GM18951 (cell line): ENCODE results near the gene MMP28.

Experiments
- POLR2A ChIP-seq: IDR thresholded peaks from 4 replicates; pipeline ENCODE4 v1.6.1; 2011; ENCODE audit warnings: mild to moderate bottlenecking; ENCODE audit not compliant: insufficient read length, insufficient read depth; ENCODE audit errors: extremely low read depth
- in situ Hi-C: fragments of 300-500 bp; cut with MboI; formaldehyde crosslinking; loops from one replicate; pipeline ENCODE4 v1.12.0; 2022; ENCODE audit warnings: low sequenced_read_pairs, mixed read lengths, inconsistent platforms; ENCODE audit not compliant: unreplicated experiment

The MMP28 gene

GRCh38 chr17:35743626-35744328 is 51.7 kb downstream of the MMP28 start:
- TF ChIP-seq POLR2A, result no peak
- in situ Hi-C loops, result loop anchor here (10.0 to 25.0 kb wide), 2 partner anchors 139 to 581 kb away; no protein-coding TSS in a partner anchor

DNA sequence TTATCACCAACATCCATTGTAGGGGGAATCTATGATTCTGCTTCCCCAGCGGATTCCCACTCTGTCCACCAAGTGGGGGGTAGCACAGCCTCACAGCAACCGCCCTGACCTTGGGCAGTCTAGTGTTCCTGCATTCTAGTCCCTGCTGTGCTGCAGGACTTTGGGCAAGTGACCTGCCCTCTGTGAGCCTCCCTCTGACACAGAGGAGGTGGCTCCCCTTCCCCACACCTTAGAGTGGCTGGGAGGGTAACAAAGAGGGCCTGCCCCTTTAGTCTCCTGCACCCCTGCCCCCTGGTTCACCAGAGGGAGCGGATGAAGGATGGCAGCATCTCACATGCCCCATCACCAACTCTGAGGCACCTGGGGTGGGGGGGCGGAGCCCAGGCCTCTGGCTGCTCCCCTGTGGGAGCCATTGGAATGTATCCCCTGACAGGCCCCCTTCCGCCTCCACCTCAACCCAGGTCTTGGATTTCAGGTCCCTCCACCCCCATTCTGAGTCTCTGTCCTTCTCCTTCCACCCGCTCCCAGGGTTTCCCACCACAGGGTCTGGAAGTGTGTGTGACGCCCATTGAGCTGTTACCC is 52.5 kb downstream of the MMP28 start:
- in situ Hi-C loops, result loop anchor here (10.0 to 25.0 kb wide), 2 partner anchors 138 to 581 kb away; no protein-coding TSS in a partner anchor

GRCh38 chr17:35742496-35742895 is 52.9 kb downstream of the MMP28 start:
- in situ Hi-C loops, result loop anchor here (10.0 to 25.0 kb wide), 2 partner anchors 138 to 580 kb away; no protein-coding TSS in a partner anchor
- TF ChIP-seq POLR2A, result no peak

More for the DNA sequence above, 52.5 kb downstream of the MMP28 start:
- TF ChIP-seq POLR2A, result no peak

DNA sequence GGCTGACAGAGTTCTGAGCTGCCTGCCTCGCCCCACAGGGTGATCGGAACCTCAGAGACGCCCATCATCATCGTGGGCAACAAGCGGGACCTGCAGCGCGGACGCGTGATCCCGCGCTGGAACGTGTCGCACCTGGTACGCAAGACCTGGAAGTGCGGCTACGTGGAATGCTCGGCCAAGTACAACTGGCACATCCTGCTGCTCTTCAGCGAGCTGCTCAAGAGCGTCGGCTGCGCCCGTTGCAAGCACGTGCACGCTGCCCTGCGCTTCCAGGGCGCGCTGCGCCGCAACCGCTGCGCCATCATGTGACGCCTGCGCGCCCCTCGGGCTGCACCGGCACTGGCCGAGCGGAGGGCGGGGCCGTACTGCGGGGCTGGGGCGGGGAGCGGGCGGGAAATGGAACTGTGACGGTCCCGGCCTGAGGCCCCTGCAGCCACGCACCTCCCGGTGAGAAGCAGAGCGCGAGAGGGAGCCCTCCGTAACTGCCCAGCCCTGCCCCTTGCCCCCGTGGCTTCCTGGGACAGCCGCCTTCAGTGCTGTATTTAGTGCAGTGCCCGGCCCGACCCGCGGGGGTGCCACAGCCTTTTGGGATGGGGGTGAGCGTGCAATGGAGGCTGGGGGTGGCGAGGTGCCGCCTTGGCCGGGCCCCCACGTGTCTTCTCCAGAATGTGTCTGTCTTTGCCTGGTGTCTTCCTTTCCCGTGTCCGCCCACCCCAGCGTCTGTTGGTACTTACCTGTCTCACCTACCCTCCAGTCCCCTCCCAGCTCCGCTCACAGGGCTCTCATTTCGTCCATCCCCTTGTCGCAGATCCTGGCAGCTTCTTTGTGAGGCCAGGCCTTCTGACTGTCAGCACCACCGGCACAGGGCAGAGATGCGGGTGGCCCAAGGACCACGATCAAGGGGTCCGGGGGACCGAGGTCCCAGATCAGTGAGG is 54.2 kb downstream of the MMP28 start:
- in situ Hi-C loops, result loop anchor here (10.0 to 25.0 kb wide), 2 partner anchors 136 to 579 kb away; no protein-coding TSS in a partner anchor
- no peak for TF ChIP-seq POLR2A

GRCh38 chr17:35740216-35740615 is 55.2 kb downstream of the MMP28 start:
- in situ Hi-C loops, result loop anchor here (10.0 to 25.0 kb wide), 2 partner anchors 135 to 578 kb away; no protein-coding TSS in a partner anchor
- TF ChIP-seq POLR2A, result no peak

GRCh38 chr17:35738519-35739133 is 56.8 kb downstream of the MMP28 start:
- in situ Hi-C loops, result loop anchor here (25.0 kb wide), 1 partner anchor 576 kb away; no protein-coding TSS in a partner anchor
- no peak for TF ChIP-seq POLR2A

DNA sequence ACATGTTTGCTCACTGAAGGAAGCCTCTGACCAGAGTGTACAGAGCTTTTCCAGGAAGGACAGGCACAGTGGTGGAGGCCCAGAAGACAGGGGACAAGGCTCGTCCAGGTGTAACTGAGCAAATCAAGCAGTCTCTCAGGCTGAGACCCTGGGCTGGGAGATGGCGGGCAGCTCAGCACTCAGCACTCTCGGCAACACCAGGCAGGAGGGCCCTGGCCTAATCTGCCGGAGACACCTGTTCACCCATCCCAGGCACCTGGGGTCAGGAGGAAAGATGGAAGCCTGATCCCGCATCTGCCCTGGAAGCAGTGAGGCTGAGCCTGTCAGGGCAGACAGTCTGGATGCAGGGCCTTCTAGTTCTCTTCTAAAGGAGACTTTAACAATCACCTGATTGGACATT is 59.2 kb downstream of the MMP28 start:
- in situ Hi-C loops, result loop anchor here (25.0 kb wide), 1 partner anchor 574 kb away; no protein-coding TSS in a partner anchor
- TF ChIP-seq POLR2A, result no peak

- in situ Hi-C loops, result loop anchor here (25.0 kb wide), 1 partner anchor 573 kb away; no protein-coding TSS in a partner anchor
- TF ChIP-seq POLR2A, result no peak
Observed at GRCh38 chr17:35735036-35735805, 60.2 kb downstream of the MMP28 start.

- in situ Hi-C loops, result loop anchor here (25.0 kb wide), 1 partner anchor 572 kb away; no protein-coding TSS in a partner anchor
- TF ChIP-seq POLR2A, result no peak
Observed at GRCh38 chr17:35734396-35734795, 61.0 kb downstream of the MMP28 start.

GRCh38 chr17:35733366-35733765 is 62.1 kb downstream of the MMP28 start:
- no peak for TF ChIP-seq POLR2A
- in situ Hi-C loops, result loop anchor here (25.0 kb wide), 1 partner anchor 571 kb away; no protein-coding TSS in a partner anchor

DNA sequence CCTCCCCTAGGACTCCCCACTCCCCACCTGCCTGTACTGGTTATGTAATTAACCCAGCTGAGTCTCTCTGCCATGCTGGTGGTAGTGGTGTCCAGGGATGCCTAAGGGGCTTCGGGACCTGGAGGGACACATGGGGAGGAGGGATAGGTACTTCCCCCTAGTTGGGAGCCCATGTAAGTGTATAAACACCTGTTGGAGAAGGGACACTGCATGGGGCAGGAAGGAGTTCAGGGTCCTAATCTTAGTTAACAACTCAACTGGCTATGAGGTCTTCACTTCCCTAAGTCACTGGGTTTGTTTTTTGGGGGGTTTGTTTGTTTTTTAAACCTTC is 62.7 kb downstream of the MMP28 start:
- in situ Hi-C loops, result loop anchor here (25.0 kb wide), 1 partner anchor 570 kb away; no protein-coding TSS in a partner anchor
- no peak for TF ChIP-seq POLR2A
